SK-N-MC (cell line): Measurements from ENCODE around the gene MUC7.
"Not testable (repeated sequence)": the region's sequence is repeated elsewhere in the genome, so short reads cannot be mapped to it uniquely, and the experiment has no call there.

Source experiments
- DNase-seq: peaks from one replicate; pipeline ENCODE4 v3.0.0-alpha.2; 2011; ENCODE audit warnings: low read depth, low spot score
- H3K27ac ChIP-seq: fragments of 200-600 bp; sonication (generic); 2 replicates; pipeline ENCODE4 v1.5.1; 2016; ENCODE audit warnings: mixed run types
- H3K36me3 ChIP-seq: fragments of 200-600 bp; sonication (generic); 2 replicates; pipeline ENCODE4 v1.6.1; 2017; ENCODE audit warnings: antibody characterized with exemption, low read length, mixed read lengths; ENCODE audit not compliant: insufficient read depth
- H3K4me3 ChIP-seq: fragments of 200-600 bp; sonication (generic); 2 replicates; pipeline ENCODE4 v1.5.1; 2016
- H3K9ac ChIP-seq: fragments of 200-600 bp; sonication (generic); 2 replicates; pipeline ENCODE4 v1.8.0; 2017; ENCODE audit warnings: mixed run types, mixed read lengths; ENCODE audit not compliant: insufficient read length
- H3K9me3 ChIP-seq: fragments of 200-600 bp; sonication (generic); 2 replicates; pipeline ENCODE4 v1.6.1; 2017; ENCODE audit warnings: low read depth, mild to moderate bottlenecking, antibody characterized with exemption, low read length, moderate library complexity, mixed read lengths
- EZH2 ChIP-seq: fragments of 200-600 bp; sonication (generic); IDR thresholded peaks from one replicate; pipeline ENCODE4 v1.6.1; 2017; ENCODE audit warnings: antibody characterized with exemption
- FOXP2 ChIP-seq: optimal IDR thresholded peaks from 2 replicates; pipeline ENCODE3; 2011; ENCODE audit warnings: mild to moderate bottlenecking, moderate library complexity; ENCODE audit not compliant: insufficient read depth; ENCODE audit errors: extremely low read length, control extremely low read depth
- POLR2AphosphoS5 ChIP-seq: IDR thresholded peaks from 2 replicates; pipeline ENCODE4 v1.6.1; 2012; ENCODE audit warnings: mild to moderate bottlenecking, low read depth, low read length, borderline replicate concordance

MUC7 gene

DNA sequence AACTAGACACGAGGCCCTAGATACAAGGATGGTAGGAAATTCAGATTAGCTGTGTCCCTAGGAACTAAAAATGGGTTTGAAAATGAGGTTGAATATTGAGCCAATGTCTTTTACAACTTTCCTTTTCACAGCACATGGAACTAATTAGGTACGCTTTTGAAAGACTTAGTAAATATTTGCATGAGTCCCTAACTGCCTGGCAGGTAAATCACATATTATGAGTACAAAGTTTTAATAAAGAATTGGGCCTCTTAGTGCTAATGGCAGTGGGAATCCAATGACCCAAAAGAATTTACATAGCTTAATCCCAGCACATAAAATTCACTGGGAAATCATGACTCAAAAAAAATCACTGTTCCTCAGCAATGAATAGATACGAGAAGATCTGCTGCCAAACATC lies 16.8 kb downstream of the MUC7 start:
- DNase-seq: no peak
- H3K36me3 ChIP-seq: no peaks in the 10 kb centered on the region
- no peaks in the 10 kb centered on the region for H3K9me3 ChIP-seq
- no peak for TF ChIP-seq FOXP2
- no peak for TF ChIP-seq POLR2AphosphoS5
- TF ChIP-seq EZH2: no peak
- no peak overlapping the region for H3K27ac ChIP-seq
- H3K9ac ChIP-seq: no peak overlapping the region
- H3K4me3 ChIP-seq: no peak overlapping the region

DNA sequence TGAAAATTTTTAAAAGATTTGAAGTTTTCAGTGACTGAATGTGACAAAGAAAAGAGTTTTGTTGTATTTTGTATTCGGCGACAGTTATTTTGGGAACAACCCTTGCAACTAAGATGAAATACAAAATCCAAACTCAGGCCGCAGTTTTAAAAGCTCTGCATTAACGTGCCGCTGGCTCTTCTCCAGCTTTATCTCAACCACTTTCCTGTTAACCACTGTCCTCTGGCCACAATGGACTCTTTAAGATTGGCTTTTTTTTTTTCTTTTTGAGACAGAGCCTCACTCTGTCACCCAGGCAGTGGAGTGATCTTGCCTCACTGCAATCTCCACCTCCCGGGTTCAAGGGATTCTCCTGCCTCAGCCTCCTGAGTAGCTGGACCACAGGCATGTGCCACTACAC lies 24.2 kb downstream of the MUC7 start:
- no peak for DNase-seq
- H3K4me3 ChIP-seq: no peak overlapping the region
- no peak overlapping the region for H3K9ac ChIP-seq
- no peak overlapping the region for H3K27ac ChIP-seq
- TF ChIP-seq POLR2AphosphoS5: no peak
- TF ChIP-seq EZH2: no peak
- TF ChIP-seq FOXP2: no peak
- H3K36me3 ChIP-seq: no peaks in the 10 kb centered on the region
- H3K9me3 ChIP-seq: no peaks in the 10 kb centered on the region

- H3K36me3 ChIP-seq, H3K27ac ChIP-seq, H3K9me3 ChIP-seq, DNase-seq, H3K9ac ChIP-seq, H3K4me3 ChIP-seq: not testable (repeated sequence)
Observed at GRCh38 chr4:70501838-70502237, 29.8 kb downstream of the MUC7 start.

DNA sequence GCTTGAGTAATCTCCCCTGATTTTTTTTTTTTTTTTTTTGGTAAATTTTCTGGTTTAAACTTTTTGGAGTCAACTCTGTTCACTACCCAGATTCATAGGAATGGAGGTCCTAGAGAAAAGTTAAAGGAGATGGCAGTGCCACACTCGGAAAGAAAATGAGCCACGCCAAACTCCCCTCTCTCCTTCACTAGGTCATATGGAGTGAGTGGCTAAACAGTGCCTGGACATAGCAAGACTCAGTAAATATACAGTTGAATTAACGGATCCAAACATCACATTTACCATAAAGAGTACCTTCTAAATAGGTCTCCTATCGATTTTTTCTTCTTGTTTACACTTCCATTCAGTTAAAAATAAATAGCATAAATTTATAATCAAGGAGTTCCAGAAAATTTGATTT lies 32.7 kb downstream of the MUC7 start:
- Histone ChIP-seq H3K4me3 (no peak overlapping the region), H3K36me3 (no peaks in the 10 kb centered on the region), H3K9ac (no peak overlapping the region), H3K27ac (no peak overlapping the region), H3K9me3 (no peaks in the 10 kb centered on the region)
- TF ChIP-seq POLR2AphosphoS5 (no peak), FOXP2 (no peak), EZH2 (no peak)
- DNase-seq: no peak

- no peak for DNase-seq
- TF ChIP-seq POLR2AphosphoS5: no peak
- TF ChIP-seq EZH2: no peak
- Histone ChIP-seq H3K36me3 (no peaks in the 10 kb centered on the region), H3K9ac (no peak overlapping the region), H3K4me3 (no peak overlapping the region), H3K9me3 (no peaks in the 10 kb centered on the region), H3K27ac (no peak overlapping the region)
Observed at GRCh38 chr4:70505151-70505748, 33.3 kb downstream of the MUC7 start.

GRCh38 chr4:70508801-70509200 lies 36.8 kb downstream of the MUC7 start:
- H3K9ac ChIP-seq: no peak overlapping the region
- DNase-seq: no peak
- H3K9me3 ChIP-seq: no peaks in the 10 kb centered on the region
- TF ChIP-seq POLR2AphosphoS5: no peak
- no peak for TF ChIP-seq FOXP2
- TF ChIP-seq EZH2: no peak
- H3K4me3 ChIP-seq: no peak overlapping the region
- H3K36me3 ChIP-seq: no peaks in the 10 kb centered on the region
- no peak overlapping the region for H3K27ac ChIP-seq

- DNase-seq: no peak
- no peak overlapping the region for H3K4me3 ChIP-seq
- TF ChIP-seq EZH2 (no peak), POLR2AphosphoS5 (no peak), FOXP2 (no peak)
- H3K9me3 ChIP-seq: no peaks in the 10 kb centered on the region
- H3K36me3 ChIP-seq: no peaks in the 10 kb centered on the region
- H3K9ac ChIP-seq: no peak overlapping the region
- no peak overlapping the region for H3K27ac ChIP-seq
Observed at GRCh38 chr4:70511365-70511764, 39.4 kb downstream of the MUC7 start.

- H3K9ac ChIP-seq: no peak overlapping the region
- no peak for DNase-seq
- H3K9me3 ChIP-seq: no peaks in the 10 kb centered on the region
- no peak overlapping the region for H3K27ac ChIP-seq
- H3K36me3 ChIP-seq: no peaks in the 10 kb centered on the region
- TF ChIP-seq EZH2: no peak
- TF ChIP-seq FOXP2: no peak
- TF ChIP-seq POLR2AphosphoS5: no peak
- H3K4me3 ChIP-seq: no peak overlapping the region
Observed at GRCh38 chr4:70515367-70516250, 43.6 kb downstream of the MUC7 start.

- no peaks in the 10 kb centered on the region for H3K36me3 ChIP-seq
- H3K9me3 ChIP-seq: no peaks in the 10 kb centered on the region
- TF ChIP-seq EZH2: no peak
- no peak for TF ChIP-seq POLR2AphosphoS5
- TF ChIP-seq FOXP2: no peak
- H3K27ac ChIP-seq: no peak within 1 kb of the TSS
- H3K4me3 ChIP-seq: no peak within 1 kb of the TSS
- DNase-seq: no peak
- H3K9ac ChIP-seq: no peak within 1 kb of the TSS
Observed at GRCh38 chr4:70518269-70518668, 46.3 kb downstream of the MUC7 start, which contains the start of gene AMTN. TSS of gene AMTN (plus strand) at chr4:70518569. CDS start at chr4:70518778, 209 bp downstream.
